ENCODE measurements around the gene PDE7B.

PDE7B gene

GRCh38 chr6:135983093-135983492, 131.6 kb downstream of the PDE7B start:
- DNase-seq (ENCODE audit: extremely low read depth in 1 of 2, low read depth in 1 of 2), result no peak

GRCh38 chr6:135983718-135984343, 132.3 kb downstream of the PDE7B start:
- no peak for DNase-seq (ENCODE audit: extremely low read depth in 1 of 2, low read depth in 1 of 2)

- no peak for DNase-seq (ENCODE audit: extremely low read depth in 1 of 2, low read depth in 1 of 2)
Observed at GRCh38 chr6:135985471-135985870, 134.0 kb downstream of the PDE7B start.

DNA sequence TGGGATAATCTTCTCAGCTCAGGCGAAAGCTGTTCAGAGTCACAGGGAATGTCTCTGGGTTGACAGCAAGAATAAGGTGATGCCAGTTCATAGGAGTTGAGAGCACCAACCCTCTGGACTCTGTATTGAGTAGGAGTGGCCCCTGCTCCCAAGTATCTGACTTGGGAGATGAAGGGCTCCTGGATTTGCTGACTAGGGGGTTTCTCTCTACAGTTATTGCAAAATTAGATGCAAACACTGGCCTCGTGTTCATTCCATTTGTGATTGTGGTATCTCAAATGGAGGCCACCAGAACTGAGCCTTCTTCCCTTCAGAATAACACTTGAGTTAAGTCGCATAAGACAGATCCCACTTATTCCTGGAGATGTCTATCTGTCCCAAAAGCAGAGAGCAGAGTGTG, 135.7 kb downstream of the PDE7B start:
- DNase-seq (ENCODE audit: extremely low read depth in 1 of 2, low read depth in 1 of 2), result no peak

- no peak for DNase-seq (ENCODE audit: extremely low read depth in 1 of 2, low read depth in 1 of 2)
Observed at GRCh38 chr6:135990439-135990838, 138.9 kb downstream of the PDE7B start.

DNA sequence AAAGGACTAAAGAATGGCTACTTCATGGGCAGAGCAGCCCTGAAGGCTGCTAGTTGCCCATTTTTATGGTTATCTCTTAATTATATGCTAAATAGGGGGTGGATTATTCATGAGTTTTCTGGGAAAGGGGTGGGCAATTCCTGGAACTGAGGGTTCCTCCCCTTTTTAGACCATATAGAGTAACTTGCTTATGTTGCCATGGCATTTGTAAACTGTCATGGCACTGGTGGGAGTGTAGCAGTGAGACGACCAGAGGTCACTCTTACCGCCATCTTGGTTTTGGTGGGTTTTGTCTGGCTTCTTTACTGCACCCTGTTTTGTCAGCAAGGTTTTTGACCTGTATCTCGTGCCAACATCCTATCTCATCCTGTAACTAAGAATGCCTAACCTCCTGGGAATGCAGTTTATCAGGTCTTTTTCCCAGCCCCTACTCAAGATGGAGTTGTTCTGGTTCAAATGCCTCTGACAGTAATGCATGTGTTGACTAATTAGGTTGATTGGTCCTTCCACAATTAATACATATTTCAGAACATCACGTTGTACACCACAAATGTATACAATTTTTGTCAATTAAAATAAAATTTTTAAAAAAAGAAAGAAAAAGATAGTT, 139.5 kb downstream of the PDE7B start:
- no peak for DNase-seq (ENCODE audit: extremely low read depth in 1 of 2, low read depth in 1 of 2)

DNA sequence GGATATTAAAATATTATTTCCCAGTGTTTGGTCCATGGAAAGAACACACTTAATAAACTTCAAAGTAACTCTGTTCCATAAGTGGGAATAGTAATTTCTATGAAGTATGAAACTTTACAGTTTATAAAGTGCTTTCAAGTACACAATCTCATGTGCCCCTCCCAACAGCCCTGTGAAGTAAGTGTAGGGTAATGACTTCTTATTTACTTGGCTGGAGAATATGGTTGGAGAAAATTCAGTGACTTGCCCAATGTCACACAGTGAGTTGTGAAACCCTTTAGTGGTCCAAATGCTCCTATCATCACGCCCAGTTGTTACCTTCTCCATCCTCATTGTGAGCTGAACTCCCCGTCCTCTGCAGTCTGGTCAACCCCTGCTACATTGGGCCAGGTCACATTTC, 141.2 kb downstream of the PDE7B start:
- DNase-seq (ENCODE audit: extremely low read depth in 1 of 2, low read depth in 1 of 2), result no peak

DNA sequence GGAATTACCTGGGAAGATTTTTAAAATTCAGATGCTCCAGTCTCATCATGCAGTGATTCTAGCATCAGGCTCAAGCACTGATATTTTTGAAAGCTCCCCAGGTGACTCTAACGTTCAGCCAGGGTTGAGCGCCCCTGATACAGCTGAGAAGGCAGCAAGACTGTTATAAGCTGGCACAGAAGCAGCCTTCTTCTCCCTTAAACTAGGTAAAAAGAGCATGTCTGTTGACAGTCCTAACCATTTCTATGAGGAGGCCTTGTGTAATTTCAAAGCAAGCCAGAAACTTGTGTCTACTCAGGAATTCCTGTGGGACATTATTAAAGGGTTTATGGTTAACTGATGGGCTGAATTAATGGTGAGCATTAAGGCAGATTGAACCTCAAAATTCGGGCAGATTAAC, 141.9 kb downstream of the PDE7B start:
- DNase-seq (ENCODE audit: extremely low read depth in 1 of 2, low read depth in 1 of 2), result no peak

DNA sequence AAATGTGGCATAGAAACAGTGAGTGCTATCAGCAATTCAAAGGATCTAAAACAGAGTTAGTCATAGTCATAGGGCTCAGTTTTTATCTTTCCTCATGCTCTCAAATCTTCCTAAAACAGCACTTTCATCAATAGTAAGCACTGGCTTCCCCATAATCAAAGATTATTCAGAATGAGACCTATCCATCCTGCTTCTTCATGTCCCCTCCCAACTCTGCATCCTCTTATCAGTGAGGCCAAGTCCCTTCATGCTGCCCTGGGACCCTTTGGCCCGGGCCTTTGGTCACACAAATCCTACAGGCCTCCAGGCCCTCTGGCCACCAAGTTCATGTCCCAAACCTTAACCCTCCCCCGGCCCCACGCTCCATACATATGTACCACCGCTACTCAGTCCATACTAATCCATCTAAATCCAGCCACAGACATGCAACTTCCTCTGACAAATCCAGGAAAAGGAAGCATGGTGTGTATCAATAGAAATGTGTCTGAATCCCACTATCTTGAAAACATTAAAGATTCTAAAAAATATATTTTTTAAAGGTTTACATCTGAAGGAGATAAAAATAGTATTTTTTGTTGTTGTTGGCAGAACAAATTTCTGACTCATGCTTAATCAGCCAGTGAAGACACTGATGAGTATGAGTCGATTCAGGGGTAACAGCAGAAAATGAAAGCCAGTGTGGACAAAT, 143.5 kb downstream of the PDE7B start:
- DNase-seq (ENCODE audit: extremely low read depth in 1 of 2, low read depth in 1 of 2), result no peak

DNA sequence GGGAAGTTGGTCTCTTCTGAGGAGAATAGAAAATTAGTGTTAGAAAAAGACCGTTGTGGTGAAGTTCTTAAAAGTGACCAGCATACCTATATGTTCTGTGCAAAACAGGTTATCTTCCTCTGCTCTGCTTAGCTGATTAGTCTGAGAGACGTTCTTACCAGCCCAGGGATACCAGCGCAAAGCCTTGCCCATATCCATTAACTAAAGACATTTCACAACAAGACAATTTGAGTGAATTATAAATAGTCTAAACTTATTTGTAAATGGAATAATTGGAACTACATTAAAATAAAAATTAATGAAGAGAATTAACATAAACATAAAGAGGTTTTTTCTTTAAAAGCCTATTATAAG, 144.0 kb downstream of the PDE7B start:
- no peak for DNase-seq (ENCODE audit: extremely low read depth in 1 of 2, low read depth in 1 of 2)

DNA sequence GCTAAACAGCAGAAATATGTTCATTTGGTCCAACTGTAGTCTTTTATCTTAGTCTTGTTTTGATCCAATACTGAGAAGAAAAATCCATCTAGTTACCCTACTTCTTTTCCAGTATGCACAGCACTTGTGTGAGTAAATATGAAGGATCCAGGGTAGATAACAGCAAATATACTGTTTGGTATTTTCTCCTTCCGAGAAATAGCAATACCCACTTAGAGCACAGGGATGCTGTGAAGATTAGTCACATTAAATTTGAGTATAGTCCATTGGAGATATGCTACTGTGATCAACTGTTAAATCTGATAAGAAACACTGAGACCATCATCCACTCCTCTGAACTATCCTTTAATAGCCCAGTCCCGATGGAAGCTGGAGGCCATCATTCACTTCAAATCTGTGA, 145.2 kb downstream of the PDE7B start:
- DNase-seq (ENCODE audit: extremely low read depth in 1 of 2, low read depth in 1 of 2), result no peak

- no peak for DNase-seq (ENCODE audit: extremely low read depth in 1 of 2, low read depth in 1 of 2)
Observed at GRCh38 chr6:135999393-135999792, 147.9 kb downstream of the PDE7B start.

DNA sequence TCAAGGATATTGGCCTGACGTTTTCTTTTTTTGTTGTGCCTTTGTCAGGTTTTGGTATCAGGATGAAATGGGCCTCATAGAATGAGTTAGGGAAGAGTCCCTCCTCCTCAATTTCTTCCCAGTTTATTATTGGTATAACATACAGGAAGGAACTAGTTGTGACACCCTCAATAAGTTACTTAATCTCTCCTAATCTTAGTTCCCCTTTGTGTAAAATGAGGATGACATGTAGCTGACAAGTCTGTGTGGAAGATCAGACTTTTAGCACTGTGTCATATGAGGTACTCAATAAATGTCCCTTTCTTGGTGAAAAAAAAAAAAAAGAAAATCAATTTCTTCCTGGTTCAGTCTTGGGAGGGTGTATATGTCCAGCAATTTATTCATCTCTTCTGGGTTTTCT, 155.8 kb downstream of the PDE7B start:
- no peak for DNase-seq (ENCODE audit: extremely low read depth in 1 of 2, low read depth in 1 of 2)

GRCh38 chr6:136011475-136011874, 160.0 kb downstream of the PDE7B start:
- DNase-seq (ENCODE audit: extremely low read depth in 1 of 2, low read depth in 1 of 2), result no peak

GRCh38 chr6:136012198-136012887, 160.8 kb downstream of the PDE7B start:
- no peak for DNase-seq (ENCODE audit: extremely low read depth in 1 of 2, low read depth in 1 of 2)

- no peak for DNase-seq (ENCODE audit: extremely low read depth in 1 of 2, low read depth in 1 of 2)
Observed at GRCh38 chr6:136012943-136013342, 161.4 kb downstream of the PDE7B start.

DNA sequence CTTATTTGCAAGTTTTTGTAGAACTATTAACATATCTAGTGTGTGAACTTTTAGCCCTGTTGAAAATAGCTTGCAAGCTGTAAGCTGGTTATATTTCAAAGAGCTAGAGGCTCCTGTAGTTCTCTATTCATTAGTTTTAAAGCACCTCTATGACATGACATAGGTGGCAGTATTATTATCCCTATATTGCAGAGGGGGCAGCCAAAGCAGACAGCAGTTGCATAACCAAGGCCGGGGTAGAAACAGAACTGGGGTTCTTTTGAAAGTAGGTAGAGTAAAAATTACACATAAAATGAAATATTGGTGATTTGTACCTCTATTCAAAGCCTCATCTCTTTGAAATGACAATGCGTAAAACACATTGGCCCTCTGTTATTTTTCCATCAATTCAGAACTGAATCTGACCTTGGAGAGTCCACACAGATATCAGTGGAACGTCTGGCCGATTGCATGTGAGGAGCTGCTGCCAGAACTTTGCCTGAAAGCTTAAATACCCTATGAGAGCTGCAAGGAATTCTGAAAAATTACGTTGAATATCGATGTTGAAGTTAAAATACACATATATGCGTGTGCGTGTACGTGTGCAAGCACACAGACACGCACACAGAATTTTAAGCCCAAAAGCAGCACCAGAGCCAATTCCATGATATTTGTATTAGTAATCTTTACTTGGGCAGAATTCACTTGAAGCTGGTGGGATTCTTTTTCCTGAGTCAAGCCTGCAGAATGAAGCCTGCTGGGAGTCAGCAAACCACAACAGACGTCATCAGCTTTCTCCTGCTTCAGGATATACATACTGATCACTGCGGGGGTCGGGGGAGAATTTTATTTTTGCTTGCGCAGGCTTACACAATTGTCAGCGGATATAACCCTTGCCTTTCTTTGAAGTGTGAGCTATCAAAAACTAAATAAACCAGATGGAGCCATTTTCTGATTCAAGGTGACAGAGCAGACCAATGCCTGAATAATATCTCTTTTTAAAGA, 163.2 kb downstream of the PDE7B start:
- DNase-seq (ENCODE audit: extremely low read depth in 1 of 2, low read depth in 1 of 2), result no peak

- DNase-seq (ENCODE audit: extremely low read depth in 1 of 2, low read depth in 1 of 2), result no peak
Observed at GRCh38 chr6:136015531-136015930, 164.0 kb downstream of the PDE7B start.

DNA sequence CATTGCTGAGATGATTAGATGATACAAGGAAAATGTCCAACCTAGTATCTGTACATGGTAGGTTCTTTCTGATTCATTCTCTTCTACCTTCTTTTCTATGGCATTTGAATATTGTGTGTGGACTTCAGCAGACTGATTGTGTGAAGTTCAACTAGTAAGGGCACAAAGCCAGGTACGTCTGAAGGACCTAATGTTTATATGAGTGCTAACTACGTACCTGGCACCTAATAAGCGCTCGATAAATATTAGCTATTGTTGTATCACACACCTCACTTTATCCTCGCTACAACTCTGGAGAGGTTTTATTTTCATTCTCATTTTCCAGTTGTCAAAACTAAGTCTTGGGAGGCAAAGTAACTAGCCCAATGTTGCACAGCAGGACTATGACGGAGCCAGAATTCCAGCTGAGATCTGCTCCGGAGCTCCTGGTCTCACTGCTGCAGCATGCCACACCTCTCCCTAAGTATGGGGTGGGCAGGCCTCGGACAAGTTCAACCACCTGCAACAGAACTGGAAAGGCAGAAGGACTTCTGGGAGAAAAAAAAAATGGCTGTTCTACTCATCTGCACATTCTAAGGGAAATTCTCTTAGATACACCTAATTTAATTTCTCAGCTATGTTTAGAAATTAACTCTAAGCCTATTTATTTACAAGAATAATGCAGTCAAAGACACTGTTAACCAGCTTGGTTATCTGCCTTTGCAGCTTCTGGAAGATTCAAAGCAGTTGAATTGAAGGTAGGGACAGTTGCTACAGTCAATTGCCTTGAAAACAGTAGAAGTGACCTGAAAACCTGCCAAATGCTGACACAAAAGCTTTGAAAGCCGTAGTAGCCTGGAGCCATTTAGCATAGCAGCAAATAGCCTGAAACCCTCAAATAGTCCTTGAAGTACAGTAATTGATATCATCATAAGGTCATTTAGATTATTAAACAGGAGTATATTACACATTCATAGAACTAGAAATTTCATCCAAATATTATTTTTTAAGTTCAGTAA, 165.0 kb downstream of the PDE7B start:
- DNase-seq (ENCODE audit: extremely low read depth in 1 of 2, low read depth in 1 of 2), result no peak

DNA sequence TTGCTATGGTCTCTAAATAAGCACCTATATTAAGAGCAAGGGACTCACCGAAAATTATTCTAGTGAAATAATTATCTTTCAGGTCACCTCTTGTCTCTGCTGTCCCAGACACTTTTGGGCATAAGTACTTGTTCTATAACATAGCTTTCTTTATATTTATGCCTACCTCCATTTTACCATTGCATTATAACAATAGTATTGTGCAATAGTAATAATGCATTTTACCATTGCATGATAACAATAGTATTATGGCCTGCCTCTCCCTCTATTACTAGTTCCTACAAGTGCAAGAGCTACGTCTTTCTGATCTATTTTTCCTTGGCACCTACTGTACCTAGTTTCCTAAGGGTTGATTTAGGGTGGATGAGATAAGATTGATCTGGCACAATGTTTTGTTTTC, 169.2 kb downstream of the PDE7B start:
- no peak for DNase-seq (ENCODE audit: extremely low read depth in 1 of 2, low read depth in 1 of 2)

Measured in activated CD8-positive, alpha-beta memory T cell treated with anti-CD3 and anti-CD28 coated beads for 1 hour (primary cell).